HG03460 (cell line): ENCODE measurements around the gene SYTL3.
"Not testable (repeated sequence)": the region's sequence is repeated elsewhere in the genome, so short reads cannot be mapped to it uniquely, and the experiment has no call there.

Experiments
- ATAC-seq: cut with Tn5 transposase; IDR thresholded peaks from one replicate; pipeline ENCODE4 v1.9.1; 2021; ENCODE audit not compliant: unreplicated experiment

The SYTL3 gene

GRCh38 chr6:158649289-158650143, at the start of gene SYTL3:
Gene SYTL3 (plus strand): TSS chr6:158650054. CDS start chr6:158663269, 13,215 bp downstream.
- ATAC-seq: peak; percentile 42

DNA sequence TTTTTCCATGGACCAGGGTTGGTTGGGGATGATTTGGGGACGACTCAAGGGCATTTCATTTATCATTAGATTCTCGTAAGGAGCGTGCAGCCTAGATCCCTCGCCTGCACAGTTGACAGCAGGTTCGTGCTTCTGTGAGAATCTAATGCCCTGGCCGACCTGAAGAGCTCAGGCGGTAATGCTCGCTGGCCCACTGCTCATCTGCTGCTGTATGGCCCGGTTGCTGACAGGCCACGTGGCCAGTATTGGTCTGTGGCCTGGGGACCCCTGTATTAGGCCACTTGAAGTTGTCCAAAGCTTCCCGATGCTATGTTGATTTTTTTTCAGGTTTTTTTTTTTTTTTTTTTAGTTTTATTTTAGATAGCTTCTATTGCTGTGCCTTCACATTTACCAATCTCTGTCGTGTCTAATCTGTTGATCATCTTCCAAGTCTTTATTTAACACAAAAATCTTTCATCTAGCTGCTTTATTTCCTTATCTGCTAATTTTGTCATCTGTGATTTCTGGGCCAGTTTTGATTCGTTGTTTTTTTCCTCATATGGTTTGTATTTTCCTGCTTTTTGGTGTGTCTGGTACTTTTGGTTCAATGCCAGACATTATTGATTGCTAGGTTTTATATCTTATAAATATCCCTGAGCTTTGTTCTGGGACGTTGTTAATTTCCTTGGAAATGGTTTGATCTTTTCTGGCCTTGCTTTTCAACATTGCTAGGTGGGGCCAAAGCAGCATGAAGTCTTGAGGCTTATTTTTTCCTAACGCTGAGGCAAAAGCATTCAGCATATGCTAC, 46.4 kb upstream of the SYTL3 start:
- ATAC-seq: no peak

DNA sequence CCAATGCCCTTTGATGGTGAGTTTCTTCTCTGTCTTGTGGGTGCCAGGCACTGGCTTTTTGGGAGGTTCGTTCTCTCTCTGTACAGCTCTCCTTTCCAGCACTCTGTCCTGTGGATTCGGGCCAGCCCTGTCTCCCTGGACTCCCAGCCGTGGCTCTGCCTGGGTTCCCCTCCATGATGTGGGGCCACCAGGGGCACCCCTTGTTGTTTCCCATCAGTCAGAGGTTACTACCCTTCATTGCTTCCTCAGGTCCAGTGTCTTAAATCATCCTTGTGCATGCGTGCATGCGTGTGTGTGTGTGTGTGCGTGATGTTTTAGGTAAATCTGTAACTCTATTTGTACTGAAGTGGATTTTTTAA, 45.8 kb upstream of the SYTL3 start:
- ATAC-seq: no peak

- no peak for ATAC-seq
Observed at GRCh38 chr6:158605266-158605878, 44.5 kb upstream of the SYTL3 start.

GRCh38 chr6:158606011-158606410, 43.8 kb upstream of the SYTL3 start:
- ATAC-seq: not testable (repeated sequence)

- no peak for ATAC-seq
Observed at GRCh38 chr6:158606935-158607334, 42.9 kb upstream of the SYTL3 start.

DNA sequence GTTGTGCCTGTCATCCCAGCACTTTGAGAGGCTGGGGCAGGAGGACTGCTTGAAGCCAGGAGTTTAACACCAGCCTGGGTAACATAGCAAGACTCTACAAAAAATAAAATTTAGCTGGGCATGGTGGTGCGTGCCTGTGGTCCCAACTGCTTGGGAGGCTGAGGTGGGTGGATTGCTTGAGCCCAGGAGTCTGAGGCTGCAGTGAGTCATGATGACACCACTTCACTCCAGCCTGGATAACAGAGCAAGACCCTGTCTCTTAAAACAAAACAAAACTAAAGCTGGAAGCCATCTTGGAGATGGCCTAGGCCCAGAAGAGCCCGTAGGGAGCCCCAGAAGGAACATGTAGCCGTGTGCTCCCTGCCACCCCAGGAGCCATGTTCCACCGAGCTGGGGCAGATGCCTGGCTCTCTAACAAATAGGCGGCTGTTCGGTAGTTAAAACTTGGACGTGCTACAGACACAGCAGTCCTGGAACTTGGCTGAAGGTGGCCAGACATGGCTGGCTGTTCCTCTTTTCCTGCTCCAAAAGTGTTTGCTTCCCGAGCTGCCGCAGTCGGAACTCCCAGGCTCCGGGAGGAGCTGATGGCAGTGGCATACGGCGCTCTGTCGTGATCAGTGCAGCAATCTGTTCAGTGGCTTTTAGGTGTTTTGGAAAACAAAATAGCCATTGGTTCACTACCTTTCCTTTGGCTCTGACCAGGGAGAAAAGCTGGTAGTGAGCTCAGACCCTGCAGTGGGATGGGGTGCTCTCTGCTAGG, 42.3 kb upstream of the SYTL3 start:
- no peak for ATAC-seq

- no peak for ATAC-seq
Observed at GRCh38 chr6:158608221-158608620, 41.6 kb upstream of the SYTL3 start.

DNA sequence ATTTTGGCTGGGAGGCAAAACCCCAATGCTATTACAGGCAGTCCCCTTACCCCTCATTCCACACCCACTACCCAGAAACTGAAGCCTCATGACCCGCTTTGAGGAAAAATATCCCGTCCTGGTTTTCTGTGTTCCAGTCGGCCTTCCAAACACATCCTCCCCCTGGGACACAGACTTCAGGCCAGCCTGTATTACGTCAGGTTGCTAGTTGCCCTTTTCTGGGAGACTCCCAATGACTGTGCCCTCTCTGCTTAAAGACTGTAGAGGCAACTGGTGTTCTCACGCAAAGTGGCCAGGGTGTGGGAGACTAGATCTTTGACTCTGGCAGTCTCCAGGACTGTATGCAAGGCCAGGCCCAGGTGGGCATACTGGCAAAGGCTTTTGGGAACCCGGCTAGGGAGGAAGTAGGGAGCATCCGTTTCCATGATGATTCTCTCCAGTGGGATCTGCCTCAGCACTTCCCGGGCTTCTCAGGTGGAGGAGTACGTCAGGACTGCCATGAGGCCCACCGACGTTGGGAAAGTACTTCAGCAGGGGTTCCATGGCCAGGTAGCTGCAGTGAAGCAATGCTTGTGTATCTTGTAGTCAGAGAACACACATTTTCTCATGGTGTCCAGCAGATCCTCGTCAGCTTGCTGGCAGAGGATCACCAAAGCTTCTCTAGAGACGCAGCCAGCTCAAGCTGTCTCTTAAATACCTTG, 40.2 kb upstream of the SYTL3 start:
- no peak for ATAC-seq

DNA sequence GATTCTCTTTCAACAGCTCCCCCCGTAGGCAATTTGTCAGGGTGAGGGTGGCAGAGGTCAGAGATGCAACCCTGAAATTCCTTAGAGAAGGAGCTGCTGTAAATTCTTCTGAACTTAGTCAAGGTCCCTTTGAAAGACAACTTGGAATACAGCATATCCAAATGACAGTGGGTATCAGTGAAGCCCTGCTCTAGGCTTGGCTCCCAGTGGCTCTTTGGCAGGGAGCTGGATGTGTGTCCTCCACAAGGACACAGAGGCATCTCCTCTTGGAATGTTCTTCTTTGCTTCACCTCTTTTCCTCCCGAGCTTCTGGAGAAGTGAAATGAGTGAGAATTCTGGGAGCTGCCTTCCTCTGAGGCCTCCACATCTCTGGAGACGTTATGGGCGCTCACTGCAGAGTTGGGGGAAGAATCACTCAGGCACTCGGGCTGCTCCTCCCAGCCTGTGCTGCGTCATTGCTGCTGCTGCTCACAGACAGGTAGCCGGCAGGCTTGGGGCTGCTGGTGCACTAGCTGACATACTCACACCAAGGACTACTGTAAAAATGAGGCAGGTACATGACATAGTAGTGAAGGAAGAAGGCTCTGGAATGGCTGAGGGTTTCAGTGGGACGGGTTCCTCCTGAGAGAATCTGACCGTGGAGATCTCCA, 39.4 kb upstream of the SYTL3 start:
- no peak for ATAC-seq

- no peak for ATAC-seq
Observed at GRCh38 chr6:158611039-158611438, 38.8 kb upstream of the SYTL3 start.

DNA sequence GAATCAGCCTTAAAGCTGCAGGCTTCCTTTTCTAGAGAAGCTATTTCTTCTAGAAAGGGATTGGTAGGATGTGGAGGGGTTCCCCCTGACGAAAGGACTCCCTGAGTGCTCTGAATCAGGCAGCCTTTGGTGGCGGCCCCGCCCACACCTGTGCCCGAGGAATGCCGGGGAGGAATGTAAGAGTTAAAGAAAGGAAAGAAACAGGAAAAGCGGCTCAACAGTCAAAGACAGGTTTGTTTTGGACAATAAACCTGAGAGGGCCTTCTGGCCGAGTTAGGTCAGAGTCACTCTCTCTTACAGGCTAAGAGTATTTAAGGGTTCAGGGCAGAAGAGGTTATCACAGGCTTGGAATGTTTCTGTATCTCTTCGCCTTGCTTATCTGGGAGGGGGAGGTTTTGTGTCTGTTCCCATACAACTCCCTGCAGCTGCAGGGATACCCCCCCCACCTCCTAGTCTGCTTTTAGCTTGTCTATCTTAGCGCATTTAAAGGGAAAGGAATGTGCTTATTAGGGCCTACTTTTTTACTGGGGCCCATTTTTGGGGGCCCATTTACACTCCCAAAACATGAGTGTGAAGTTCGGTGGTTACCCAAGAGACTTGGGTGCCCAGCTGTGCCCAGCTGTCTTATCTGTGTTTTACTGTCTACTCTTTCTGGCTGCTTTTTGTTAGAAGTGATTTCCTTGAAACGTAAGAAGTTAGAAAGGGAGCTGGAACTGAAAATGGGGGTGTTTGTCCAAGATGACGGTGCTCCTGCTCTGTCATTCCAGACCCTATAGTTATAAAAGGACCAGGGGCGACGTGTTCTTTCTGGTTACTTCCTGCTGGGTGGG, 38.1 kb upstream of the SYTL3 start:
- ATAC-seq: no peak

DNA sequence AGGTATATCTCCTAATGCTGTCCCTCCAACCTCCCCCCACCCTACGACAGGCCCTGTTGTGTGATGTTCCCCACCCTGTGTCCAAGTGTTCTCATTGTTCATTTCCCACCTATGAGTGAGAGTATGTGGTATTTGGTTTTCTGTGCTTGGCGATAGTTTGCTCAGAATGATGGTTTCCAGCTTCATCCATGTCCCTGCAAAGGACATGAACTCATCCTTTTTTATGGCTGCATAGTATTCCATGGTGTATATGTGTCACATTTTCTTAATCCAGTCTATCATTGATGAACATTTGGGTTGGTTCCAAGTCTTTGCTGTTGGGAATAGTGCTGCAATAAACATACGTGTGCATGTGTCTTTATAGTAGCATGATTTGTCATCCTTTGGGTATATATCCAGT, 35.2 kb upstream of the SYTL3 start:
- ATAC-seq: not testable (repeated sequence)

DNA sequence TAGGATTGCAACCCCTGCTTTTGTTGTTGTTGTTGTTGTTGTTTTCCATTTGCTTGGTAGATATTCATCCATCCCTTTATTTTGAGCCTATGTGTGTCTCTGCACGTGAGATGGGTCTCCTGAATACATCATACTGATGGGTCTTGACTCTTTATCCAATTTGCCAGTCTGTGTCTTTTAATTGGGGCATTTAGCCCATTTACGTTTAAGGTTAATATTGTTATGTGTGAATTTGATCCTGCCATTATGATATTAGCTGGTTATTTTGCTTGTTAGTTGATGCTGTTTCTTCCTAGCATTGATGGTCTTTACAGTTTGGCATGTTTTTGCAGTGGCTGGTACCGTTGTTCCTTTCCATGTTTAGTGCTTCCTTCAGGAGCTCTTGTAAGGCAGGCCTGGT, 31.6 kb upstream of the SYTL3 start:
- ATAC-seq: not testable (repeated sequence)

- no peak for ATAC-seq
Observed at GRCh38 chr6:158619922-158620801, 29.7 kb upstream of the SYTL3 start.

GRCh38 chr6:158620963-158621693, 28.7 kb upstream of the SYTL3 start:
- no peak for ATAC-seq
